ENCODE measurements around the gene PHACTR1.
"Not testable (repeated sequence)": the region's sequence is repeated elsewhere in the genome, so short reads cannot be mapped to it uniquely, and the experiment has no call there.

PHACTR1 gene

DNA sequence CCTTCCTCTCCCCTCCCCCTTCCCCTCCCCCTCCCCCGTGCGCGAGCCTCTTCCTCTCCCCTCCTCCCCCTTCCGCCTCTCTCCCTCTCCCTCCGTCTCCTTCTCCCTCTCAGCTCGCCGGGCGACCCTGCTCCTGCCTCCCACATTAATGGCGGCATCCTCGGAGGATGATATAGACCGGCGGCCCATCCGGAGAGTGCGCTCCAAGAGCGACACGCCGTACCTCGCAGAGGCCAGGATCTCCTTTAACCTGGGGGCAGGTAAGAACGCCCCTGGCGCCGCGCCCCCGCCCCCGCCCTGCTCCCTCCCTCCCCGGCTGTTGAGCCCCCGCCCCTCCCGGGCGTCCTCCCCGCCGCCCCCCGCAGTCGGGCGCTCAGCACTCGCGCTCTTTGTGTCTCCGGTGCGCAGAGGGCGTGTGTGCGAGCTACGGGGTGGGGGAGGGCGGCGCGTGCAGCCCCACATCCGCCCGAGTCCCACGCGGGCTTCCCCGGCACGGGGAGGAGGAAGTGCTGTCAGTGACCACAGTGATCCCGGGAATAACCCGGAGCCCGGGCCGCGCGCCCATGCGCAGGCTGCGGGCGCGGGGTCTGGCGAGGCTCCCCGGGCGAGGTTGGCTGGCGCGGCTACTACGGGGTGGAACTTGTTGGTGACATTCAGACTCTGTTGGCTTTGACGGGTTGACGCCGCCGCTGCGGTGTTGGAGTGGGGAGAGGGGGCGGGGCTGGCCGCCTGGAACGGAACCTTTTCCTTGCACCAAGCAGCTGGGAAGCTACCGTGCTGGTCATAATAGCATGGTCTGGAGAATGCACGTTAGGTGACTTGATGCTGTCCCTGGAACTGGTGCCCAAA is 33.2 kb downstream of the PHACTR1 start:
- DNase-seq (ENCODE audit: low spot score), result no peak

DNA sequence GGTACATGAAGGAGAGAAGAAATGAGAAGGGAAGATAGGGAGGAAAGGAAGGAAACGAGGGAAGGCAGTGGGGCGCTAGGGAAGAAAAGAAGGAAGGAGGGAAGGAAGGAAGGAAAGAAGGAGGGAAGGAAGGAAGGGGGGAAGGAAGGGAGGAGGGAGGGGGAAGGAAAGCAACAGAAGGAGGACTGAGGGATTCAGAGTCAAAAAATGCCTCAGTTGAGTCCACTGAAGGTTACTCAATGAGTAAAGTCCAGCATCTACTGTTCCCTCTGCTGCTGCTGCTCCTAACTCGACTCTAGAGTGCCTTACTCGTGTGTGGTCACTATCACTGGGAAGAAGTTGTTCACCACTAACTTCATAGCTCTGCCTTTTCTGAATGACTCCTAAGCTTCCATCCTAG is 33.8 kb downstream of the PHACTR1 start:
- DNase-seq (ENCODE audit: low spot score), result no peak

DNA sequence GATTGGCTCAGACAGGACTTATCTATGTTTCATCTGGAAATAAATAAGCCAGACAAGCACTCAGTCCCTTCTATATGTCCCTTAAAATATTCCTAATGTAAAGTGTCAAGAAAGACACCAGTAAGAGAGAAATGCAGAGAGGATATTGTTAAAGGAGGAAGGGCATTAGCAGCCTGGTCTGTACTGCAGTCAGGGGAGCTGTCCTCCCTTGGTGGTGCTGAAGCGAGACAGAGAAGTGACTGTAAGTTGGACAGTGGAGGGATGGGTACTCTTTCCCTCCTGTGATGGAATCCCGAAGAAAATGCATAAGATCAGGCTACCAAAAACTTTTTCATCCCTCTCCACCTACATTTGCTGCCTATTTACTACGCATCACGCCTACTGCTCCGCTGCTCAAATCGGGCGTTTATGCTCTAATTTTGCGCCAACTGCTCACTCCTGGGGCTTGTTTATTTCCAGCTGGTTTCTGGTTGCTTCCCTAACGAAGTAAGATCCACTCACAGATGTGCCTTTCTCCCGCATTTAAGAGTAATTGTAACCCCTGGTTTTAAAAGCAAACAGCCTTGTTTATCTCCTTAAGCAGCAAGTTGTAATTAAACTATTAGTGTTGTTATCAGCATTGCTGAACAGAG is 35.2 kb downstream of the PHACTR1 start:
- peak; percentile 39 for DNase-seq (ENCODE audit: low spot score)

DNA sequence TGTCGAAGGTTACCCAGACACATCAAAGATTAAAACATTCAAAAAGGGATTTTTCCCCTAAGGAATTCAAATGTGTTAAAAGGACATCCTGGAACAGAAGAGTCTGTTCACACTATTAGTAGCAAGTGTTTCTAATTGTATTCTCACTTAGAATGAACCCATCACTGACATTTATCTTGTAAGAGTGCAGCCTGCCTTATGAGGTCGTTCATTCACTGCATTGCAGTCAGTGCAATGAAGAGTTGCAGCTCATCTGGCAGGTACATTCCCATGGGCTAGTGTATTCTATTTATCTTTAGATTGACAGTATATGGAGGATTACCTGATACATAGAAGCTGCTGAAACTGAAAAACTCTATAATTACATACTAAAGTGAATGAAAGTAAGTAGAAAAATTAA is 36.5 kb downstream of the PHACTR1 start:
- no peak for DNase-seq (ENCODE audit: low spot score)

DNA sequence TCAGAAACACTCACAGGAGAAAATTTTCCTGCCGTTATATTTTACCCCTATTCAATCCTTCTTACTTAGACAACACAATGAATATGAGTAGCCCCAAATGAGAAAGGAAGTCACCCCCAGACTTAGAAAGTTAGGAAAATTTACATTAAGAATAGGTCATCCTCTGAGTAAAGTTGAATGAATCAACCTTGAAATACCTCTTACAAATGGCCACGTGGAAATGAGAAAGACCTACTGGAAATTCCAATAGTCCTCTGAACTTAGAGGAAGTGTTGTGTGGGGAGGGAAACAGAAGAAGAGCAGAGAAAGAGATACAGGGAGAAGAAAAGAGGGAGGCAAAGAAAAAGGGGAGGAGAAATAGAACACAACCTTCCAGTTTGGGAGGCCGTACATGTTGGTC is 43.7 kb downstream of the PHACTR1 start:
- no peak for DNase-seq (ENCODE audit: low spot score)

DNA sequence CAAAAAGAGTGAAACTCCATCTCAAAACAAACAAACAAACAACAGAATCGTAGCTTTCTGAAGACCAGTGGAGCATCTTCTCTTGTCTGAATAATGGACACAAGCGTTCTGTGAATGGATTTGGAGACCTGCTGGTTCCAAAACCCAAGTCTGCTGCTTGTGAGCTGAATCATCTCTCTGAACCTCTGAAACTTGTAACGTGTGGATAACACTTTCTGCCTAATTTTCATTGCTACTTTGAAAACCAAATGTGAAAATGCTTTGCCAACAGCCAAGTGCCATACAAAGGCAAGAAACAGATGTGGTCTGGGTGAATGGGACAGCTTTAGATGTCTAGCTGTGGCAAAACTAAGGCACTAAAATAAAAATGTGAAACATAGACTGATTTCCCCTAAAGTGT is 44.3 kb downstream of the PHACTR1 start:
- DNase-seq (ENCODE audit: low spot score), result no peak

DNA sequence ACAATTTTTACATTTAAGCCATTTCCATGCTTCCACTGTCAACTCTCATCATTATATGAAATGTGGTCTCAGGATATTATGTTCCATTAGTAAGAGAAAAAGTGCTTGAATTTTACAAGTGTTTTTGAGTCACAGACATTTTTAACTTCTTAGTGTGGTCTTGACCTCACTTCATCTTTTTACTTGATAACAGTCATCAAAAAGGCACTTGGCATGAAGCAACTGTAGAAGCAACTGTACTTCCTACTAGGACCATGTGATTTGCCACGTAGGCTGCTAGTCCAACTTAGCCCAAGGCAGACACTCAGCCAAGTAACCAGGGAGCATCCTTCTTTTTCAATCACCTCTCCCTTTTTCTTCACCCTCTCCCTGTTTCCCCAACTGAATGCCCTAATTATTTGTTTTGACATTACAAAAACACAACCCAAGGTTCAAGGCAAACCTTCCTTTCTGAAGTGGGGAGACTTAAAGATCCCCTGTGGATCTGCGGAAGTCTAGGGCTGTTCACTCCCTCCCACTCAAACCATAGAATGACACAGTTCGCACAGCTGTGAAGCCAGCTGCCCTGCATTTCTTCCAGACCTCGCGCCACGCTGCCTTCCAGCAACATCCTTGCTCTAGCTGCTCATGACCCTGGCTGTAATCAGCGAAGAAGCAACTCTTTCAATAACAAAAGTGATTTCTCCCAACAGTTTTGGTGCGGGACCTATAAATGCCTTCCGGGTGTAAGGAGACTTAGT is 45.0 kb downstream of the PHACTR1 start:
- no peak for DNase-seq (ENCODE audit: low spot score)

DNA sequence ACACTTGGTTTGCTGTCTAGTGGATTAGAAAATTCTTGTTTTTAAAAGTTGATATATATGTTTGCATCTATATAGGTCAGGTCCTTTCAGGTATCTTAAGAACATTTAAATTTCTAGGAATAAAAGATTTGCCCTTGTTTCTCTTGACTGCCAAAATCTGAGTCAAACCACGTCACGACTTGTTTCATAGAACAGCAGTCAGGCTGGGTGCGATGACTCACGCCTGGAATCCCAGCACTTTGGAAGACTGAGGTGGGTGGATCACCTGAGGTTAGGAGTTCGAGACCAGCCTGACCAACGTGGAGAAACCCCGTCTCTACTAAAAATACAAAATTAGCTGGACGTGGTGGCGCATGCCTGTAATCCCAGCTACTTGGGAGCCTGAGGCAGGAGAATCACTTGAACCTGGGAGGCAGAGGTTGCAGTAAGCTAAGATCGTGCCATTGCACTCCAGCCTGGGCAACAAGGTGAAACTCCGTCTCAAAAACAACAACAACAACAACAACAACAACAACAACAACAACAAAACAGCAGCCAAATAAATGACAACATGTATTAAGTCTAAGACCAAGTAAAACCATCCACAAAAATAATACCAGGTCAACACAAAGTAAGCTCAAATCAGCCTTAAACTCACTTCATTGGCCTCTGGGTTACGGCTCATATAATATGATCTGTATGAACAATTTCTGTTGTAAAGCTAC is 46.3 kb downstream of the PHACTR1 start:
- not testable (repeated sequence) for DNase-seq (ENCODE audit: low spot score)

DNA sequence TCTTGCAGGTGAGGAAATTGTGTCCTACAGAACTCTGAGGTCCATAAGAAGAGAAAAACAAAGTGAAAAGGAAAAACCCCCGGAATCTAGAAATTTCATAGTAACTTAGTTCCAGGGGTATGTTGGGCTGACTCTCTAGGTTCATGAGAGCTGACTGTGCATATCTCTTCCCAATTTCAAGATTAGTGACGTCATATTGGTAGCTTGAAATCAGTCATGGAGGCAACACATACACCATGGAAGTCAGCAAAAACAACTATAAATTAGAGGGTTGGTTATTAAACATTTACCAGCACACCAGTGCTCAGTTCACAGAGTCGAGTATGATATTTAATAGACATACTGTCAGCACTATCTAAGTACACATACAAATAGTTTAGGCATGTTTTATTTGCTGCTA is 49.8 kb downstream of the PHACTR1 start:
- DNase-seq (ENCODE audit: low spot score), result no peak

DNA sequence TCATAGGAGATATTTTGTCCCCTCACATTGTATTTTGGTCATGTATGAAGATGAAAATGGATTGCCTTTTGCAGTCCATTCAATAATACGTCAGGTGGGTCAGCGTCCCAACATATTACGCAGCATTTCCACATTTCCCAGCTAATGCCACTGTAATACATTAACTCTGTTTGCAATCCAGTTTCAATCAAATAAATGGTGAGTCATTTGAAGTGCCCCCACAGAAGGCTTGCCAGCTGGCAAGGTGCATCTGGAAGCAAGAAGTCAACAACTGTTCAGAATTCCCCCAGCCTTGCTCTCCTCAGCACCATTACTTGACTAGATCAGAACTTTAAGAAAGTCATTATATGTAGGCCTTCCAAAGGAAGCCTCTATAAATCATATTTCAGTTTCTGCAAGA is 50.4 kb downstream of the PHACTR1 start:
- DNase-seq (ENCODE audit: low spot score), result no peak

DNA sequence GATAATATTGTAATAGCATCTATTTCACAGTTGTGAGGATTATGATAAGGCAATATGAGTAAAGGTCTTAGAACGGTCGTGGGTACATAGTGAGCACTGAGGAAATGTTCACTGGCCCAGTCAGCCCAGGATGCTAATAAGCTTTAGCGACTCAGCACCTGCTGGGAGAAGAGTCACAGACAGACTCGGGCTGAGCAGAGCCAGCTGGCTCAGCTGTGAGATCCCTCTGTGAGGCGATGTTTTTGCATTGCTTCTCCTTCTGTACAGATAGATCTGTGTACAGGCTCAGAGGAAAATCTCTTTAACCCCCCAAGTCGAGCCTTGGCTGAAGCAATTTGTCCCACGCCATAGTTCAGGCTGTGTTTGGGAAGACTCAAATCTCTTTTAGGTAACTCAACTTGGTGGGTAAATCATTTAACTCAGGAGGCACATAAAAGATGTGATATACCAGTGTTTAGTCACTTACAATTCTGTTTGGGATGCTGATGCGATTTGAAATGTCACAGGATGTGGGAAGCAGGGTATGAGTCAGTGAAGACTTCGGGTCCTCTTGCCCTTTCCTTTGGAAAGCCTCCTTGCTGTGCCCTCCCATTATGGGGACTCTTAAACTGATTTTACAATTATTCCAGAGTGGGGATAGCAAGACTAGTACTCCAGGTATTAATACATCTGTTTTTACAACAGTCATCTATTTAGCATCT is 53.1 kb downstream of the PHACTR1 start:
- no peak for DNase-seq (ENCODE audit: low spot score)

DNA sequence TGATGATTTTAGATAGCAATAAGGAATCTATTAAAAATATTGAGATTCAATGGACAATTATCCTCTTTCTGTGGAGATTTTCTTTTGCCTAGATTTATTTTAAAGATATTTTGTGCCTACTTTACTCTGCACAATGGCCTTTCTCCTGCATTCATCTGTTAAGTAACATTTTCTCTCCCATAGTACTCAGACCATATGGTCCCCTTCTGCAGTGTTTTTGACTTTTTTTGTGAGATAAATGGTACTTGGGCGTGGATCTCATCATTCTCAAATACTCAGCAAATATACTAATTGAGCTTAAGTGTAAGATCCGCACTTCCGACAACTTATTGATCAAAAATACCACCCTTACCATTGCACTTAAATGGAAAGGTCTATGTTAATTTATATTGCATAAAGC is 55.8 kb downstream of the PHACTR1 start:
- DNase-seq (ENCODE audit: low spot score), result no peak

DNA sequence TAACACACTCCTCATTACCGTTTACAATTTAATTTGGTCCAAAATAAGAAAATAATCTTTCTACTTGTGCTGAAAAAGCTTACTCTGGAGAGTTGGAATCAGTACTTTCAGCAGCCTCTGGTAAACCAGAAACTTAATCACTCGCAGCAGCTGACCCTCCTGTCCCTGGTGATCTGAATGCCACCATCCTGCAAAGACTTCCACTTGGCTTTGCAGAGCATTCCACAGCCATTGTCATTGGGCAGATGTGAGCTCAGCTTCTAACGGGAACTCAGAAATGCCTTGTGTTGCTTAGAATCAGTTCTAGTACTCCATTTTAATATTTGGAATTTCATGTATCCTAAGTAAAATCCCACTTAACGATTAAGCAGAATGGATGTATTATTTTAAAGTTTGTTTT is 59.7 kb downstream of the PHACTR1 start:
- DNase-seq (ENCODE audit: low spot score), result no peak

DNA sequence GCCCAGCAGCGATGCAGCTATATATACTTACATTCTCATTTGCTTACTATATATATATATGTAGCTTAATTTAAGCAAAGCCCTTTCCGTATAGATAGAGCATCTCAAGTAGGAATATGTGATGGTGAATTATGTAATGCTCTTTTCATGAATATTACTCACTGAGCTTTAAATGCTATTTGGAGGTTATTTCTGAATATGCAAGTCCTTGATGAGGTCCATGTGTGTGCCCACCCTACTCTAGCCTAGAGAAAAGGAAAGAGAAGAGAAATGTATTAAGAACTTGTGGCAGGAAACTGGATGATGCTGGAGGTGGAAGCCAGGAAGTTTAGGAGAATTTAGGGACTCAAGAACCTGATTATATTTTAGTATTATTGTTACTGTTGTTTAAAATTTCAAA is 63.2 kb downstream of the PHACTR1 start:
- DNase-seq (ENCODE audit: low spot score), result no peak

DNA sequence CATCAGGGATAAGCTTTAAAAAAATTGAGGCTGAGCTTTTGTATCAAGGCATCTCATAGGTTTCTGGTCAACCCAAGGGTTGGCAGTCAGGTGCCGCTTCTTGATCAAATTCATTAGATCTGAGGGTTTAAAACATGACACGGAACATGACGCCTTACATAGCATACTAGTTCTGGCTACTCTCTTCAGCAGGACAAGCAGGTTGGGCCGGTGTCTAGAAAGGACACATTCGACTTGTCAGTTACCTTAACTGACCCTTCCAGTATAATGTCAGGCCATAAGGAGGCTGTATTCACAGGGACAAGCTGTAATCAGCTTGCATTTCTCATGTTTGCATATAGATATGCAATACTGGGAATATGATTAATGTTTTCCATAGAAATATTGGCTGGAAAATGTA is 65.6 kb downstream of the PHACTR1 start:
- no peak for DNase-seq (ENCODE audit: low spot score)

DNA sequence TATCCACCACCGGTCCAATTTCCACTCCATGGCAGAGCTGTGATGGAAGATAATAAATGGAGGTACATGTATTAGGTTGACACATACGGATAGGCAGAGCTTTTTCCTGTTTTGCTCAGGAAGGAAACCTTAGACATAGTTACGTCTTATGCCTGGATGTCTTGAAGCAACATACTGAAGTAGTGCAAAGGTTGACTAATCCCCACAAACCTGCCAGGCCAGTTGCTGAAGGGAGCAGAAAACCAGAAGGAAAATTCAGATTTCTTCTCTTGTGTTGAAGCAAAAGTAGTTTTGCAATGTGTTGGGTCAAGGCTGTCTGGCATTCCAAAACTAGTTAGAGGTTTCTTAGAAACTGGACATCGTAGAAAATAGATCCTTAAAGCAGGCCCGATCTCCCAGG is 68.7 kb downstream of the PHACTR1 start:
- no peak for DNase-seq (ENCODE audit: low spot score)

DNA sequence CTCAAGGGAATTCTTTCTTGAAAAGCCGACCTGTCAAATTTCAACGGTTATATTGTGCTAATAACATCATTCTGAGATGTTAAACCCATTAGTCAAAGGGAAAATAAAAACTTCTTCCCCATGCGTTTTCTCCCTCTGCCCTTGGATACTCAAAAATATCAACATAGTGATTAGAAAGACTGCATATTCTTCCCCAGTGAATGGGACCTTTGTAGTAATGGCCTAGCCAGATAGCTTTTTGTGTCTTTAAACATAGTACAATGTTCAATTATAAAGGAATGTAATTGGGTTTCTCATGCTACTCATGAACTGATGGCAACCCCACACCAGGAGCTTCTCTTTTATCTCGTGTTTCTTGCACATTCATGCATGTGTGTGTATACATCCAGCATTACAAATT is 69.4 kb downstream of the PHACTR1 start:
- DNase-seq (ENCODE audit: low spot score), result no peak

DNA sequence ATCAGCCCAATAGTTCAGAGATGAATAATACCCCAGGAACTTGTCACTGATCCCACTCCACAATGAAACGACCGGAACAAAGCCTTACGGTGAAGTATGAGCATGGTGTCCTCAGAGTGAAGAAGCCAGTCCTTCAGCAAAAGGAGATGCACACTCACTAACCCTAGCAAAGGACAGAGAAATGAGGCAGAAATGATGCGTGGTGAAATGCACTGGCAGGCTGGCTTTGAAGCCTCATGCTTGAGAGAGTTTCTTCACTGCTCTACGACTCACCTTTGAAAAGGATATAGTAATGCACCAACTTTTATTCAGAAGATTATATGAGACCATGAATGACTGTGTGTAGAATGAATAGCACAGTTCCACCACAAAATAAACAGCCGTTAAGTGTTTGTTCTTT is 74.8 kb downstream of the PHACTR1 start:
- no peak for DNase-seq (ENCODE audit: low spot score)

DNA sequence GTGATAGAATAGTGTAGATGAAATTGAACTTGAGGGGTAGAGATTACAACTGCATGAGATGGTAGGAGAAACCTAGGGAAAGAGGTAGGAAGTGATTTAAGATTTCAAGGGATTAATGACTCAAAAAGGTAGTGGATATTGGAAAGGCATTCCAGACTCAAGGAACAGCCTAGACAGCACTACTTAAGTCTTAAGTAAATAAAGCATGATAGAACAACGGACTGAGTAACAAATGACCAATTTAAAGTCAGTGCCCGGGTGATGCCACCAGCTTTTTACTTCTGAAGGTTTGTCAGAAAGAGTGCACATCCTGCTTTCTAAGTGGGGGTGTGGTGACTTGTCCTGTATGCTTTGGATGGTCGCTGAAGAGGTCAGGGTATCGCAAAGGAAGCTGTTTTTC is 81.8 kb downstream of the PHACTR1 start:
- no peak for DNase-seq (ENCODE audit: low spot score)

DNA sequence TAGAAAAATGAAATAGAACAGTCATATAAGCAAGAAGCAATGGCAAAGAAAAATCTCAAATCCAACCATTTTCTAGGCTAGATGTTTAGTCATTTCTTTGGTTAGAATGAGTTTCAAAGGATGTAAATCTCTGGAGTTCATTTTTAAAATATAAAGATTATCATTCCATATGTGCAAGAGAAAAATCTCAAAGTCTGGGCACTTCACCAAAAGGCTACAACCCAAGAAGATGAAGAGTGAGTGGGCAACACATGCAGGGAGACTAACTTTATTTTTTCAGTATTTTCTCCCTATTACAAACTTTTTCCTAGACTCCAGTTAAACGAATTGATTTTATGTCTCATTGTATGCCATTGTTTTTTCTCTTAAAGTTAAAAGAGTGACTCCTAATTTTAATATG is 83.6 kb downstream of the PHACTR1 start:
- DNase-seq (ENCODE audit: low spot score), result no peak

DNA sequence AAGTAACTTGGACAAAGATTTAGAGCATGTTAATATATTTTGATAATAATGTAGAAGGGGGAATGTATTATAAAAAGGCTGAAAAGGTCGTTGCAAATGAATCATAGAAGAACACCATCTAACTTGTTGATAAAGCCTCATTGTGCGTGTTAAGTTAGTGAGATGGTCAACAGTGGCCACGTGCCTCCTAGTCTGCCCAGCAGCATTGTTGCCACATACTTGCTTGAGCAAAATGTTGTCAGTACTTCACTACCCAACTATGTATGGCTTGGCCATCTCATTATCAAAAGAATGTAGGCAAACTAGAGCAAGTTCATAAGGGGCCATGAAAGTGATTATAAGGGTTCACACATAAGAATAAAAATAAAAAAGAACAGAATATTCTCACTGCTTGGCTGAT is 84.6 kb downstream of the PHACTR1 start:
- no peak for DNase-seq (ENCODE audit: low spot score)

DNA sequence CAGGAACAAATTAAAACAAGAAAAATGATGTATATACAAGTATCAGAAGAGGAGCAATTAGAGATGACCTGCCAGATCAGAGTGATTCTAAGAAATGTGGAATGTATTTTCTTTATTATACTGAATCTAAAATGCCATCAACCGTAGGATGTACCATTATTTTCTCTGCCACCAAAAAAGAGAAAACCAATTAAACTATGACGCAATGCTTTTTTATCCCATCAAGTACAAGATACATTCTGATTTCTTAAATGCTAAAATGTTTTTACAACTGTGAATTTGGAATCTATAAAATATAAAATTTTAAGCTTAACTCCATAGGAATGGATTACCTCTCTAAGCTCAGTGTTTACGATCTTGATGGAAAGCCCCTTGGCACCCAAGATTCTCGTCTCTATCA is 85.9 kb downstream of the PHACTR1 start:
- no peak for DNase-seq (ENCODE audit: low spot score)
